Stimulated activated CD4-positive, alpha-beta T cell treated with anti-CD3 and anti-CD28 coated beads, TNF-alpha, amount 100 ng/mL, for 1 hour (primary cell): ENCODE measurements around the gene TYMS.
A peak's percentile ranks its signal among the peaks of the same experiment; 100 is the strongest.

ENCODE experiments used
- DNase-seq, 3 donors: peaks; one replicate each; pipeline ENCODE4 v3.0.0-alpha.2; 2020; ENCODE audit warnings: low read depth in 3 of 3, low spot score in 1 of 3

TYMS gene

DNA sequence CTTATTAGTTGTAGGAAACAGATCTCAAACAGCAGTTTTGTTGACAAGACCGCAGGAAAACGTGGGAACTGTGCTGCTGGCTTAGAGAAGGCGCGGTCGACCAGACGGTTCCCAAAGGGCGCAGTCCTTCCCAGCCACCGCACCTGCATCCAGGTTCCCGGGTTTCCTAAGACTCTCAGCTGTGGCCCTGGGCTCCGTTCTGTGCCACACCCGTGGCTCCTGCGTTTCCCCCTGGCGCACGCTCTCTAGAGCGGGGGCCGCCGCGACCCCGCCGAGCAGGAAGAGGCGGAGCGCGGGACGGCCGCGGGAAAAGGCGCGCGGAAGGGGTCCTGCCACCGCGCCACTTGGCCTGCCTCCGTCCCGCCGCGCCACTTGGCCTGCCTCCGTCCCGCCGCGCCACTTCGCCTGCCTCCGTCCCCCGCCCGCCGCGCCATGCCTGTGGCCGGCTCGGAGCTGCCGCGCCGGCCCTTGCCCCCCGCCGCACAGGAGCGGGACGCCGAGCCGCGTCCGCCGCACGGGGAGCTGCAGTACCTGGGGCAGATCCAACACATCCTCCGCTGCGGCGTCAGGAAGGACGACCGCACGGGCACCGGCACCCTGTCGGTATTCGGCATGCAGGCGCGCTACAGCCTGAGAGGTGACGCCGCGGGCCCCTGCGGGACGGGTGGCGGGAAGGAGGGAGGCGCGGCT lies at the start of gene TYMS:
TYMS (plus strand) TSS at position 343 of the 690 bp plus-strand sequence; CDS start at position 433, 90 bp downstream.
- no peak for DNase-seq

DNA sequence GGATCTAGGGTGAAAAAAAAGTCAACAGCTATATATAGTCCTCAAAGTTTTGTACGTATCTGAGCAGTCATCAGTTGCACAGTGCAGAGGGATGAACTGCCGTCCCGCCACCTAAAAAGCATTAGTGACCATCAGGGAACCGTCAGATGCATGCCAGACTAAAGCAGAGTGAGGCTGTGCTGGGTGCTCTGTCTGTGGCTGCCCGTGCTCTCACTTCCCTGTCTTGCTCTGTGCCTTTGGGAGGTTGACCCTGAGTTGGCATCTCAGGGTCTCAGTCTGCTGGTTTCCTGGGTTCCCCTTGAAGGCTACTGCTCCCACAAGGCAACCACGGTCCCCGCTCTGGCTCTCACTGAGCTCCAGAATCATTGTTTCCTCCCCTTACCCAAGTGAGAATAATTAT lies 49.5 kb upstream of the TYMS start:
- no peak for DNase-seq

DNA sequence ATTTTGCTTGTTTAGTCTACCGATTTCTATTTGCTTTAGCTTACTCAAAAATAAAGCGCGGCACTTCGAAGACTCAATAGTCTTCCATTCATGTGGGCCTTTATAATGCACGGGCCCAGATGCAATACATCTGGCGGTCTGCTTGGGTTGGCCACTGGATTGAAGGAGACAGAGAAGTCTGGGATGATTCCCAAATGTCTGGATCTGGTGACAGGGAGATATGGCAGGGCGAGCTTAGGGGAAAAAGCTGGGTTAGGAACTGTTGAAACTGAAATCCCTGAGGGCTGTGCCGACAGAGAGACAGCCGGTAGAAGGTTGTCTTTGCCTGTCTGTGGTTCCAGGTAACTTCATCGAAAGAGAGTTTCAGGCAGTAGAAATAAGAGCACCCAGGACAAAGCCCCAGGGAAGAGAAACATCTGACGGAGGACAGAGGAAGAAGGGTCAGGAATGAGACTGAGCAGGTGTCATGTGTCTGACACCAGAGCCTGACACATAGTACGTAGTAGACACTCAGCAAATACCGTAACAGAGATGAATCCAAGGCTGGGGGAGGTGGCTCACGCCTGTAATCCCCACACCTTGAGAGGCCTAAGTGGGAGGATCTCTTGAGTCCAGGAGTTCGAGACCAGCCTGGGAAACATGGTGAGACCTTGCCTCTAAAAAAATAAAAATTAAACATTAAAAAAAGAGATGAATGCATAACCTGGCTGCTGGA lies 47.1 kb upstream of the TYMS start:
- DNase-seq = no peak

DNA sequence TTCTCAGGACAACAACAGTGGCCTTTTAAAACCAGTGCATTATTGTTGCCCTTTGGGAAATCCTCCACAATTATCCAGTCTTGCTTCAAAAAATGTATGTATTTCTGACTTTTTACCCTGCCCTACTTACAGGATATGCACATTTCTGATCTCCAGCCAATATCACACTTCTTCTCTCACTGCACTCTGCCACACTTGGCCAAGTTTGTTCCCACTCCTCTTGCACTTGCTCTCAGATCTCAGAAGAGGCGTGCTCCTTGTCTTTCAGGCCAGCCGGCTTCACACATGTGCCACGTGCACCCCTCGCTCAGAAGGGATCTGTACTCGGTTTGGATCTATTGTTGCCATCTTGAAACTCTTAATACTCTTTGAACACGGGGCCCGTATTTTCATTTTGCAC lies 45.3 kb upstream of the TYMS start:
- DNase-seq = no peak

DNA sequence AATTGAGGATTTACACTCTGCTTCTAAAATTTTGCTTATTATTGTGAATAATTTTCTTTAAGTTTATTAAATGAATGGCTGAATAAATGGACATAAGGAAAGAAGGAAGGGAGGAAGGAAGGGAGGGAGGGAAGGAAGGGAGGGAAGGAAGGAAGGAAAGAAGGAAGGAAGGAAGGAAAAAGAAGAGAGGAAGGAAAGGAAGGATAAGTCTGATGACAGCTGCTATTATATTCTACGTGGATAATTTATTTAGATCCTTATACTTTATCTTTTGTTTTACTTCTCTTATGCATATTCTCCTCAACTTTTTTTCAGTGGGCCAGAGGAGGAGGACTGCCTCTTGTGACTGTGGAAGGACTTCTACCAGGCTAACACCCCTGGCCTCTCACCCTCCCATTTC lies 43.3 kb upstream of the TYMS start:
- no peak for DNase-seq

DNA sequence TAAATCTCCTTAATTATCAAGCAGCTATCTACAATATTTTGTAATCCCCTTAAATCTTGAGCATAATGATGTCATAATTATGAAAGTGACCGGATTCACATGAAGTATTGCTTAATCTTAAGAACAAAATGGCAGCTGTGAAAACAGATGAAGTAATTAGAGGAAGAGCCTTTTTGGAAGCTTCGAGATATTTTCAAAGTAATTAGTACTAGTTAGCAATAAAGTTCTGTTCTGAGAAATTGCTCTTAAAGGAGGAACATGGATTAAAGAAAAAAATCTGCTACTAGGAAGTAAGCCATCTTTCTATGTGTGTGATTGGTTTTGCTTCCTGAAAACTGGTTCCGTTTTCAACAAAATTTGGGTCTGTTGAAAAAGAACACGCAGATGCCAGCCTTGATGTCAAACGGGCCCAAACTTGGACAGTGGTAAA lies 42.3 kb upstream of the TYMS start:
- DNase-seq = no peak

DNA sequence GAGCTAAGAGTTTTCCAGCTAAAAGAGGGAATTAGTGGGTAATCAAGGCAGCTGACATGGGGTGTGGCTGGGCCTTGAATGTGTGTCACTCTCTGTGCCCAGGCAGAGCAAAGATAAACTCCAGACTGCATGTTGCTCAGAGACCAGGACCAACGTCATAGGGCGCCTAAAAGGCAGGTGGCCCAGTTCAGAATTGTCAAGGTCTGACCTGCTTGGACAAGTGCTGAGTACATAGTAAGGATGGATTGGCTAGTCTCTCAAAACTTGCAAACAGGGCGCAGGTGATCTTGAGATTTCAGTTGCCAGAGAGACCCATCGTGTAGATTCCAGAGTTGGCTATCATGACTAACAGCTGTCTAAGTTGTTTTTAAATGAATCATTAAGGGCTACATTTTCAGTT lies 41.7 kb upstream of the TYMS start:
- no peak for DNase-seq

DNA sequence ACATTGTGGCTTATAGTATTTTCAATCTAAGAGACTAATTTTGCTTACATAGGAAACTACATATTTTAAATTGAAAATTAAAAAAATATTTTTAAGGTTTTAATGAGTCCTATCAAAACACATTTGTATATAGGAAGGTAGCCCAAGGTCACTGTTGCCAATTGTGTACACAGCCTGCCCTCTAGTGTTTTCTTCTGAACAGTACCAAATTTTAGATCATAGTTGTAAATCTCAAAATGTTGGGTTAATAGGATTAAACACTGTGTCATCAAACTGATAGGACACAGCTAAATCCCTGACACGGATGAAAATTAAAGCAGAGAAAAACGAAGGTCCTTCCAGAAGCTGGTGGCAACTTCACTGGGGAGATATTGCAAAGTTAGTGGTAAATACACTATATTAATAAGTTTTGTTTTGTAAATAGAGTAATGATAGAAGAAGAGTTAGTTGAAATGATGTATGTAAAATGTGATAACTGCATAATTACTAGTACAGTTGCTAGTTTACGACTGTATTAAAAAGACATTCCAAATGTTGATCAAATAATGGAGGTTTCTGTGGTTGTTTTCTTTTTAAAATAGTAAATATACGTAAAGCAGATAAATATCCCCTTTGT lies 41.0 kb upstream of the TYMS start:
- no peak for DNase-seq

DNA sequence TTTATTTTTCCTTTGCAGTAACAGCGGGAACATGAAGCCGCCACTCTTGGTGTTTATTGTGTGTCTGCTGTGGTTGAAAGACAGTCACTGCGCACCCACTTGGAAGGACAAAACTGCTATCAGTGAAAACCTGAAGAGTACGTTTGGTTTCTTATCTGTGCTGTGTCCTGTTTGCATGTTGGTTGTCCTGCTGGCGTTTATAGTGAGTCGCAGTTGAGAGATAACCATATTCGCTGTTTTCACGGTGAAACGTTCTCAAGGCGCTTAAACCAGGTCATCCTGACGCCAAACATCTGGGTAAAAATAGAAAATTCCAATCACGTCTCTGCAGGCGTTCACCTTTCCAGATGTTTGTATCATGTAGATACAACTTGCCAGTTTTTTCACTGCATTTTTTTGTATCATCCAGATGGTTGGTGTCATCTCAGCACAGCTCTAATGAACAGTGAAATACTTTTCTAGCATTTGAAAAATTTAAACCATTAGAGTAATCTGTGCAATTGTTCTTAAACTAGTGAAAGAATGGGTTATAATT lies 39.4 kb upstream of the TYMS start:
- no peak for DNase-seq

DNA sequence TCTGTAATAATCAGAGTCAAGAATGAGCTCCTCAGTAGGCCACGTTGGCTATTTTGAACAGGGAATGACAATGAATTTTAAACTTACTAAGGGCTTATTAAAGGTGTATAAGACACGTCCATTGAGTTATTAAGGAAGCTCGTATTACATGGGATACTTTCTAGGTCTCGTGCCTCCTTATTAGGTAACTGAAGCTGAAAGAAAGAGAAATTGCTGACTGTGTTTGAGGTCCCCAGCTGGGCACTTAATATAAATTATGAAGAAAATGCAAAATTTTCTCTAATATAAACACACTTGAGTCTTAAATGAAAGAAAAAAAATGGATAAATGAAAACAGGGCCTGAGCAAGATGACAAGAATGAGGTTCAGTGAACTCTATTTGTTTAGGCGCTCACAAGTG lies 38.8 kb upstream of the TYMS start:
- no peak for DNase-seq

DNA sequence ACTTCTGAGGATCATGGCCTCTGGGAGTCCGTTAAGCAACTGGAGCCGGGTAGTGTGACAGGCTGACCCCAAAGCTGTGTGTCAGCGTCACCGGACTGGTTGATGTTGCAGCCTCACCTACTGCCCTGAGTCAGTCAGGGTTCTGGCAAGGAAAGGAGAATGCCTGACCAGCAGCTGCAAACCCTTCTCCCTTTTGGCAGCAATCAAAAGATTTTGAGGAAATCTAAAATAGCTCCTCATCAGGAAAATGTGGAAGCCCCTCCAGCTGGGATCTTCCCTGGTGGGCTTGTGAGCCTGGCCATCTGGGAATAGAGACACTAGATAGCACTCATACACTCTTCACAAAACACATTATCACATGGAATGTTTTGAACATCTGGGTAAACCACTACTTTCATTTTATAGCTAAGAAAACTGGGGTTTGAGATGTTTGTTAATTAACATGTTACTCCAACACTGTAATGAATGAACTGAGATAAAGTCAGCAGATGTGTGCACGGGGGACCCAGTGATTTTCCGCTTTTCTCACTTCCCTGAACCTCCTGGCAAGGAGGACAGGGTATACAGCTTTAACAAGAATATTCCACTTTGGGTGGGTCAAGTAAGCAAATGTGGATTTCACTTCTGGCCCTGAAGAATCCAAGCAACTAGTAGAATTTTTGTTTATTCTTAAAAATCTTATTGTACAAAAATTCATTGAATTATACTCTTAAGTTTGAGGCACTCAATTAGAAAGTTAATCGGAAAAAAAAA lies 36.0 kb upstream of the TYMS start:
- no peak for DNase-seq

DNA sequence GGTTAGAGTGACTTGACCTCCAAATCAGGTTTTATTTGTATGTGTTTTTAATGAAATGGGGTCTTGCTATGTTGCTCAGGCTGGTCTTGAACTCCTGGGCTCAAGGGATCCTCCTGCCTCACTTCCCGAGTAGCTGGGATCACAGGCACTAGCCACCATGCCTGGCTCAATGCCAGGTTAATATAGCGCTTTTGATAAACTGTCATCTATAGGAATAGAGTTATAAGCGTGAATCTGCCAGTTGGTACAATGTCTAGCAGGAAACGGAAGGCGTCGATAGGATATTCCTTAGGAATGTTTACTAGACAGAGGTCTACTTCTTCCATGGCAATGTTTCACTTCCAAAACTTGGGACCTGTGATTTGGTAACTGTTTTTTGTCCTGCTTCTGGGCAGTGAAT lies 35.2 kb upstream of the TYMS start:
- DNase-seq = no peak

DNA sequence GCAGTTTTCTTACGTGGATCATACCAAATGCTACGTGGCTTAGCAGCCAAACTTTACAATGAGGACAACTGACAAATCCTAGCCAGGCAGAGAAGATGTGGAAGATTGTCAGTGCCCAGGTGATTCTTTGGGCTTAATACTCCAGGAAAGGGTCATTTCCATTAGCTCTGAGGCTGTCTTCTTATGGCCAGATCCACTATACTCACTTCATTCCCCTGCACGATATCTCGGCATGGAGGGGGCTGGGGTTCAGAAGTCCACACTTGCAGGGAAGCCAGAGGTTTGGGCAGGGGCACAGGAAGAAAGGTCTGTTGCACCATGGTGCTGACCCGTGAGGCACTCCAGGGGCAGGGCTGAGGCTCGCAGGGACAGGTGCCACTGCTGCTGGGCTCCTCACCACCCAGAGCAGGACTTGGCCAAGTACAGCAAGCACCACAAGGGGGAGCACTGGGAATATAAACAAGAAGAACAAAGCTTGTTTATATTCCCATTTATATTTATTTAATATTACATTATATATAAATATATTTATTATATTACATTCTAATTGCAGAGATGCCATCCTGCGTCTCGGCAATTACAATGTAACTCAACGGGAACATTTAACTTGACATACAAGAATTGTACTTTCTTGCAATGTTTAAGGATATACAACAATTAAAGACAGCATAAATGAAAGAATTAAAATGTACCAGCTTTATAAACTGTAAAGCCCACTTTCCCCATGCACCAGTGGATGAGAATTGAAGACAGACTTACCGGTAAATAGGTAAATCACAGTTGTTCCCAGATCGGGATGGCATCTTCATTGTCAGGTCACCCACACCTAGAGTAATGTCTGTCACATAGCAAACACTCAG lies 33.5 kb upstream of the TYMS start:
- DNase-seq = peak in 2 of 3 donors; percentile 5 to 17

DNA sequence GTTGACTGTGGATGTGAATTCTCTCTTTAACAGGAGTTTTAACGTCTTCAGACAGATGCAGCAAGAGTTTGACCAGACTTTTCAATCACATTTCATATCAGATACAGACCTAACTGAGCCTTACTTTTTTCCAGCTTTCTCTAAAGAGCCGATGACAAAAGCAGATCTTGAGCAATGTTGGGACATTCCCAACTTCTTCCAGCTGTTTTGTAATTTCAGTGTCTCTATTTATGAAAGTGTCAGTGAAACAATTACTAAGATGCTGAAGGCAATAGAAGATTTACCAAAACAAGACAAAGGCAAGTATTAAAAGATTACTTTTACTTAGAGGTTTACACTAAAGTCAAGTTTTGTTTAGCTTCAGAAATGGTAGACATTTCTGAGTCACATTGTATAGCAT lies 30.2 kb upstream of the TYMS start:
- no peak for DNase-seq

DNA sequence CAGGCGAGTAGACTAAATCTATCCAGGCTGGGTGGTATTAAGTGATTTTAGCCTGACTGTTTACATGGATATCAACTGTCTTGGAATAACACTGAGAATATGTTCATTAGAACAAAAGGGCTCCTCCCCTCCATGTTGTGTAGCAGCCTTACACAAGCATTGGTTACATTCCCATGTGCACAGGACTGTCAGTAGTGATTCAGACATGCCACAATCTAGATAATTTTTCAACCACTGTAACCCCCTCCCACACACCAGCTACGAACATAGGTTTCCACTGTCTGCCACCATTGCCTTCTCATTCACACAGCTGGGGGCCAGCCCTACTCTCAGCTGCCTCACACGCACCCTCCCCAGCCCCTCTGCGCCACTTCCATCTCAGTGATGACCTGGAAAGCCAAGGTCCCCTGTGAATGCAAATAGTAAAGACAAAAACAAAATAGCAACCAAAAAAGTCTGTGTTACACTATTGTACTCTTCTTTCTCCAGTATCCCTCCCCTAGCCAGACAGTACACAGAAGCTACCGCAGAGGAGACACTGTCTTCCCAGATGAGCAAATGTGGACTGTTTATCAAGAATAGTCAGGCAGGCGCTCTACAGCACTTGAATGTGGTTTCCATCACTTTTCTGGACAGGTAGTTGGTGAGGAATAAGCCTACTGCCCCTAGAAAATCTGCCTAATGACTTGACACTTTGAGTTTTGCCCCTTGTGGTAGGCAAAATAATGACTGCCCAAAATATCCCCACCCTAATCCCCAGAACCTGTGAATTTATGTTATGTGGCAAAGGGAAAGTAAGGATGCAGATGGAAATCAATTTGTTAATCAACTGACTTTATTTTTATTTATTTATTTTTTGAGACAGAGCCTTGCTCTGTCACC lies 27.9 kb upstream of the TYMS start:
- DNase-seq = no peak

DNA sequence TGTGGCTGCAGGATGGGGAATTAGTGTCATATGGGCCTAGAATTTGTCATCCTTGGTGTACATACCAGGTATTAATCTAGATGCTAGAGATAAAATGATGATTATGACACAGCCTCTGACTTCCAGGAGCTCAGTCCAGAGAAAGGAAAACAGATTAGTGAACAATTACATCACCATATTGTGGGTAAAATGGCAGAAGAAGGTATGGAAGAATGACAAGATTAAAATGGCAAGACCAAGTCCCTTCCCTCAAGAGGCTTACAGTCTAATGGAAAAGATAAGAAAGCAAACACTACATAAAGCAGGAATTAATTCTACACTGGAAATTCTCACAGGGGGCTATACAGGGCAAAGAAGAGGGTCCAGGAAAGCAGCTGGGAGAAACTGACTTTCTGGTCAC lies 25.9 kb upstream of the TYMS start:
- DNase-seq = no peak

DNA sequence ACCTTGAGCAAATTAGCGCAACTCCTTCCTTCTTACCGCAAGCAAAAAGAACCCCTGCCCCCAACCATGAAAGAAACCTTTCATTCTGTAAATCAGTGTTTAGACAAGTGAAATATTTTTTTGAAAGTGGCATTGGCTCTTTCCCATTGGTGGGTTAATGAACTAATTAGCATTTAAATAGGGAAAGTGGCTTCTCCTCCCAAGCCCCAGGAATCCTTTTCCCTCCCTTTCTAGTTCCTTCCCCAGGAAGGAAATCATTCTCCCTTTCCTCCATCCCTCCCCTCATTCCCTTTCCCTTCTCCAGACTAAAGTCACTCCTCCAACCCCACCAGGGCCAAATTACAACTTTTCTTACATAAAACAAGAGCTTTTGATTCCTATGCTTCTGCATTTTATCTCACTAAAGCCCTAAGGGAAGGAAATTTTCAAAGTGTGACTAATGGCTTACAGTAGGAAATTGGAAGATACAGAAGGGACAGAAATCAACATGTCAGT lies 22.9 kb upstream of the TYMS start:
- DNase-seq = no peak

DNA sequence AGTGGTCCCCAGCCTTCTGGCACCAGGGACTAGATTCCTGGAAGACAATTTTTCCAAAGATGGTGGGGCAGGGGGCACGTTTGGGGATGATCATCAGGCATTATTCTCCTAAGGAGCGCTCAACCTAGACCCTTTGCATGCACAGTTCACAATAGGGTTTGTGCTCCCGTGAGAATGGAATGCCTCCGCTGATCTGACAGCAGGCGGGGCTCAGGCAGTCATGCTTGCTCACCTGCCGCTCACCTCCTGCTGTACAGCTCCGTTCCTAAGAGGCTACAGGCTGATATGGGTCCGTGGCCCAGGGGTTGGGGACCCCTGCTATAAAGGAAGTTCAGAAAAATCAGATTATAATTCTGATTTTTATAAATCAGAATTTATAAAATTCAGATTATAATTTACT lies 22.3 kb upstream of the TYMS start:
- DNase-seq = no peak

DNA sequence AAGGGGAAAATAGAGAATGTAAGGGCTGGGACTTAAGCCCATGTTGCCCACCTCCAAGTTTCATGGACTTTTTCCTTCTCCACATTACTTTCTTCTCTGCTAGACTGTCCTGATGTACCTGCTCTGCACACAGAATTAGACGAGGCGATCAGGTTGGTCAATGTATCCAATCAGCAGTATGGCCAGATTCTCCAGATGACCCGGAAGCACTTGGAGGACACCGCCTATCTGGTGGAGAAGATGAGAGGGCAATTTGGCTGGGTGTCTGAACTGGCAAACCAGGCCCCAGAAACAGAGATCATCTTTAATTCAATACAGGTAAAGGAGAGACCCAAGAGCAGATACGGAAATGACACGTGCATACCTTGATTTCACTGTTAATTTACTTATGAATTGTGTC lies 16.2 kb upstream of the TYMS start:
- no peak for DNase-seq
